Activated B cell treated with CpG ODN at 0.5 μM for 24 hours (primary cell): ENCODE data around the gene TTC7B. TPM values are rescaled to one million over a fixed set of nuclear protein-coding genes. Genes with fewer than 3 reads are reported as not detected.

Experiments used
- ATAC-seq: fragments of 200-7000 bp; cut with Tn5 transposase; one replicate; pipeline ENCODE4 v1.10.0; 2021; ENCODE audit warnings: low read depth, mild to moderate bottlenecking, moderate library complexity
- CTCF ChIA-PET: fragments of 350-600 bp; sonication (Branson Sonifier 250); formaldehyde crosslinking; loops from one replicate; lab custom pipeline; 2021; ENCODE audit warnings: antibody characterized with exemption; lab: Charles Lee
- POLR2A ChIA-PET: fragments of 350-600 bp; sonication (Branson Sonifier 250); formaldehyde crosslinking; loops from one replicate; lab custom pipeline; 2021; ENCODE audit warnings: antibody characterized with exemption; lab: Charles Lee
- DNase-seq: peaks from one replicate; pipeline ENCODE4 v3.0.0; 2022
- H3K27ac Mint-ChIP-seq: one replicate; pipeline ENCODE4 v1.8.0; 2020; ENCODE audit warnings: mixed read lengths
- H3K27me3 Mint-ChIP-seq: one replicate; pipeline ENCODE4 v1.8.0; 2021; ENCODE audit warnings: mixed read lengths
- H3K36me3 Mint-ChIP-seq: one replicate; pipeline ENCODE4 v1.8.0; 2021; ENCODE audit warnings: low read depth, mixed read lengths
- H3K4me1 Mint-ChIP-seq: one replicate; pipeline ENCODE4 v1.8.0; 2021; ENCODE audit warnings: mixed read lengths
- H3K4me3 Mint-ChIP-seq: one replicate; pipeline ENCODE4 v1.8.0; 2020; ENCODE audit warnings: mild to moderate bottlenecking, mixed read lengths
- H3K9me3 Mint-ChIP-seq: one replicate; pipeline ENCODE4 v1.8.0; 2020; ENCODE audit warnings: mixed read lengths
- intact Hi-C: fragments of 100-400 bp; cut with micrococcal nuclease; formaldehyde crosslinking; loops from one replicate; pipeline ENCODE4 v1.15.1; 2024
- total RNA-seq: library from RNA; stranded (reverse); gene quantifications from 2 replicates; pipeline ENCODE4 v1.2.3, GENCODE V29; 2022
- TF ChIP-seq, protein P1 (sequence below): fragments of 200-600 bp; IDR thresholded peaks from one replicate; pipeline ENCODE4 v1.8.0; 2022; ENCODE audit warnings: antibody characterized with exemption, mild to moderate bottlenecking

The TTC7B gene
- total RNA-seq, 1 donor from 2014 or later = 1.9 TPM

DNA sequence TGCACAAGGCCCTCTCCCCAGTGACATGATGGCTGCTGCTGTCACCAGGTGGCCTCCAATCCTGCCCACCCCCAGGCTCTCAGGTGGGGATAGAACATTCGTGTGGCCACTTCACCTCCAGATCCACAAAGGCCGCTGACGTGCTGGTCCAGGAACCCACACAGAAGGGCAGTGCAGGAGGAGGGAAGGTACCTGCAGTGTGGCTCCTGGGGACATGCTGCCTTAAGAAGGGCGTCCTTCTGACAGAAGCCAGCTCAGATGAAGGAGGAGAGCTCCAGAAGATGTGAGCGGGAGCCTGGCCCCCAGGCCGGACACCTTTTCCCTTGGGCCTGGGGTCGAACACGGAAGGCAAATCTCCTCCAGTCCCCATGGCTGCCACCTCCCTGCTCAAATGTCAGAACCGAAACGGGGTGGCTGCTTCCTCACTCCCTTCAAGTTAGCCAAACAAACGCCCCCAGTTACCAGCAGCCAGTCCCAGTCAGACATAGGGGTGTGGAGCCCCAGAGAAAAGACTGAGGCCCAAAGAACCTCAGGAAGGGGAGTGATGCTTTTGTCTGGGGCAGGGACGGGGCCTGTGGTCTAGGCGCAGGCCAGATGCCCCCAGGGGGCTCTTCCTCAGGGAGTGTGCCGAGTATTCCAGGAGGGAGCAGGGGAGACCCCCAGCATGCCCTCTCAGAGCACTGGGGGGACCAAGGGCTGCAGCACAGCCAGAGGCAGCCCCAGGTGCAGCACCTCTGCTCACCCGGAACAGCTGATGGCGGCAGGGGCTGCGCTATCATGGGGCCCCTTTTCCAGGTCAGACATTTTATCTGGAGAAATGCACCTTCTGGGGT lies 263.5 kb downstream of the TTC7B start:
- H3K27me3 Mint-ChIP-seq = no peaks in the 10 kb centered on the region
- TF ChIP-seq, protein P1, sequence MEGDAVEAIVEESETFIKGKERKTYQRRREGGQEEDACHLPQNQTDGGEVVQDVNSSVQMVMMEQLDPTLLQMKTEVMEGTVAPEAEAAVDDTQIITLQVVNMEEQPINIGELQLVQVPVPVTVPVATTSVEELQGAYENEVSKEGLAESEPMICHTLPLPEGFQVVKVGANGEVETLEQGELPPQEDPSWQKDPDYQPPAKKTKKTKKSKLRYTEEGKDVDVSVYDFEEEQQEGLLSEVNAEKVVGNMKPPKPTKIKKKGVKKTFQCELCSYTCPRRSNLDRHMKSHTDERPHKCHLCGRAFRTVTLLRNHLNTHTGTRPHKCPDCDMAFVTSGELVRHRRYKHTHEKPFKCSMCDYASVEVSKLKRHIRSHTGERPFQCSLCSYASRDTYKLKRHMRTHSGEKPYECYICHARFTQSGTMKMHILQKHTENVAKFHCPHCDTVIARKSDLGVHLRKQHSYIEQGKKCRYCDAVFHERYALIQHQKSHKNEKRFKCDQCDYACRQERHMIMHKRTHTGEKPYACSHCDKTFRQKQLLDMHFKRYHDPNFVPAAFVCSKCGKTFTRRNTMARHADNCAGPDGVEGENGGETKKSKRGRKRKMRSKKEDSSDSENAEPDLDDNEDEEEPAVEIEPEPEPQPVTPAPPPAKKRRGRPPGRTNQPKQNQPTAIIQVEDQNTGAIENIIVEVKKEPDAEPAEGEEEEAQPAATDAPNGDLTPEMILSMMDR = no peak
- no peak overlapping the region for H3K27ac Mint-ChIP-seq
- no peak for ATAC-seq
- POLR2A ChIA-PET = no interaction called here
- H3K9me3 Mint-ChIP-seq = no peaks in the 10 kb centered on the region
- no peaks in the 10 kb centered on the region for H3K4me1 Mint-ChIP-seq
- DNase-seq = no peak
- intact Hi-C loops = no loop called here
- H3K4me3 Mint-ChIP-seq = no peak overlapping the region
- CTCF ChIA-PET = no interaction called here
- H3K36me3 Mint-ChIP-seq = no peaks in the 10 kb centered on the region

DNA sequence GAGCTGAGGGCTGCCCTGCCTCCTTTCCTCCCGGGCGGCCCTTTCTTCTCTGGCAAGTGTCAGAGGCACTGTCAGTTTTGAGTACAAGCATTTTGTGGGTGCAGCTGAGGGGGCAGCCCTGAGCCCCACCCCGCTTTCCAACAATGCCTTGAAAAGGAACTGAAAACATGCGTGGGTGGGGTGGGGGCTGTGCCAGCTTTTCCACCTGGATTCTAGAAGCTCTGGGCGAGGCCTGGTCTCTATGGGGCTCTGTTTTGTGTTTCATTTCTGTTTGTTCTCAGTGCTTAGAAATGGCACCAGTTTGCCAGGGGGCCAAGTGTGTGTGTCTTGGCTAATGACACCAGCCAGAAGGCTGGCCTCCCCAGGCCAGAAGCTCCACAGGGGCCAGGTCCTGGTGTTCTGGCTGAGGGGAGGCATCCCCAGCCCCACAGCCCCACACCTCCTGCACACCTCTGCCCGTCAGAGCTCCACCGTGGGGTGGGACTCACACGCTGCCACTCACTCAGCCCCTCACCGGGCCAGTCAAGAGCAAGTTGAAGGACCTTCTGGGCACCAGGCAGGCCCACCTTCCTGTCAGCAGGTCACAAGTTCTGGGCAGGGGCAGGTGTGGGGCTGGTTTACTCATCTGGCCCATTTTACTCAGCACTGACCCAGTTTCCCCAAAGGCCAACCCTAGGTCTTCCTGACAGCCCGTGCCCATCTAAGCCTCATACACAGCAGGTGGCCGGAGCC lies 264.3 kb downstream of the TTC7B start:
- no peak overlapping the region for H3K27ac Mint-ChIP-seq
- CTCF ChIA-PET = no interaction called here
- DNase-seq (no peak), ATAC-seq (no peak)
- no peaks in the 10 kb centered on the region for H3K9me3 Mint-ChIP-seq
- no peak overlapping the region for H3K4me3 Mint-ChIP-seq
- POLR2A ChIA-PET = no interaction called here
- no peaks in the 10 kb centered on the region for H3K27me3 Mint-ChIP-seq
- H3K36me3 Mint-ChIP-seq = no peaks in the 10 kb centered on the region
- no peaks in the 10 kb centered on the region for H3K4me1 Mint-ChIP-seq
- TF ChIP-seq, protein P1 = no peak
- intact Hi-C loops = no loop called here

- H3K4me3 Mint-ChIP-seq = no peak overlapping the region
- DNase-seq (no peak), ATAC-seq (no peak)
- H3K27ac Mint-ChIP-seq = no peak overlapping the region
- ChIA-PET CTCF (no interaction called here), POLR2A (no interaction called here)
- H3K27me3 Mint-ChIP-seq = no peaks in the 10 kb centered on the region
- no peaks in the 10 kb centered on the region for H3K9me3 Mint-ChIP-seq
- no peaks in the 10 kb centered on the region for H3K36me3 Mint-ChIP-seq
- TF ChIP-seq, protein P1 = no peak
- intact Hi-C loops = no loop called here
- H3K4me1 Mint-ChIP-seq = no peaks in the 10 kb centered on the region
Measured at GRCh38 chr14:90551070-90551704, 265.0 kb downstream of the TTC7B start.

GRCh38 chr14:90549794-90550641 lies 266.2 kb downstream of the TTC7B start:
- ChIA-PET CTCF (no interaction called here), POLR2A (no interaction called here)
- TF ChIP-seq, protein P1 = no peak
- intact Hi-C loops = no loop called here
- H3K9me3 Mint-ChIP-seq = no peaks in the 10 kb centered on the region
- no peaks in the 10 kb centered on the region for H3K27me3 Mint-ChIP-seq
- no peak overlapping the region for H3K27ac Mint-ChIP-seq
- DNase-seq (no peak), ATAC-seq (no peak)
- no peaks in the 10 kb centered on the region for H3K4me1 Mint-ChIP-seq
- no peak overlapping the region for H3K4me3 Mint-ChIP-seq
- H3K36me3 Mint-ChIP-seq = no peaks in the 10 kb centered on the region
